Measurements from ENCODE around the gene MRPS16.
"Not testable (repeated sequence)": the region's sequence is repeated elsewhere in the genome, so short reads cannot be mapped to it uniquely, and the experiment has no call there.

The MRPS16 gene

DNA sequence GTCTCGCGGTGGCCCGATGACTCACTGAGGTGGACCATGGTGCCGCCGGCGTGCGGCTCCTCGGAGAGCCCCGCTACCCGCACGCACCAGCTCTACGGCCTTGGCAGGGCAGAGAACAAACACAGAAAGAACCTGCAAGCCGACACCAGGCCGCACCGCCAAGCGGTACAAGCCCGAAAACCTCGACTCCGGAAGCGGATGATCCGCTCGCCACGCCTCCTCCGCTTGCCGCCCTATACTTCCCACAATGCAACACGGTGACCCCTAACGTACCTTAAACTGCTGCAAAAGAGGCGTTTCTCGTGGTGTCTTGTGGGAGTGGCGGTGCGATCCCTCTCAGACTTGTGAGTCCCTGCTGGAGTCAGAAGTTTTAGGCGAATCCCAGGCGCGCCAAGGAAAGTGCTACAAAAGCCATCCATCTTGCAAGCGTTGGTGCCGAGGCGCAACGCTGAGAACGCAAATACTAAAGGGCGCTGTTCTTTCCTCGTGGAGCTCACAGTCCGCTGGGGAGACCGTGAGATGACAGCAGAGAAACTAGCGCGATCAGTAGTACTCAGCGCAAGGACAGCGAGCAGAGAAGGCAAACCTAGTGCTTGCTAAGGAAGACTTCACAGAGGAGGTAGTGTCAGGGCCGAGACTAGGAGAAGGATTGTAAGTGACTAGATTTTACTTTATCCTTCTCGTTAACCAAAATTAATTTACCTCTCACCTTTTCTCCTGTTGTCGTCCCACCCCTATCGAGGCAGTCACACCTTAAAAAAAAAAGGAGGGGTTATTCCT lies at the start of gene MRPS16:
Gene MRPS16 (minus strand): TSS at position 200 of the 780 bp plus-strand sequence. CDS start 162 bp downstream, at position 38.
- Mint-ChIP-seq H3K9me3 (no peaks in the 10 kb centered on the region), H3K27ac (peak within 1 kb of the TSS; percentile 96 to 99), H3K4me1 (peaks cover 47% of the 10 kb centered on the region), H3K4me3 (peak within 1 kb of the TSS; percentile 98), H3K27me3 (no peaks in the 10 kb centered on the region)
- DNase-seq = peak; percentile 88 to 94
- ATAC-seq = peak; percentile 92

- no peaks in the 10 kb centered on the region for H3K27me3 Mint-ChIP-seq
- H3K4me1 Mint-ChIP-seq = no peaks in the 10 kb centered on the region
- H3K9me3 Mint-ChIP-seq = no peaks in the 10 kb centered on the region
- DNase-seq (no peak), ATAC-seq (no peak)
- H3K27ac Mint-ChIP-seq = no peak overlapping the region
- H3K4me3 Mint-ChIP-seq = no peak overlapping the region
Measured at GRCh38 chr10:73296946-73297345, 44.5 kb upstream of the MRPS16 start.

DNA sequence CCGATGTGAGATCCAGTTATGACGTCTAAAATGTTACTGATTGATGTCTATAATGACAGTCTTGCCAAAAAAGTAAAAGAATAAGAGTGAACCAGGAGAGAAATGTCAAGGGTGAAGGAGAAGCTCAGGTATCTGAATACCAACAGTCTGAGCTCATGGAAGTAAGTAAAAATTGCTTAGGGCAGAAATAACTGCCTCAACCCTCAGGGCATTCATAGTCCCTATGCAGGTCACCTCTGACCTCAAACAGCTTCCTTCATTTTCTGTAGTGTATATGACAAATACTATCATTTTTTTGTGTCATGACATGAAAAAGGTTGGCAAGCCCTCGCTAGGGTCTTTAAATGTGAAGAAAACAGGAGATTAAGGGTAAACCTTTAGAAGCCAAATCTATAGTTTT lies 41.0 kb upstream of the MRPS16 start:
- H3K4me1 Mint-ChIP-seq = no peaks in the 10 kb centered on the region
- ATAC-seq (no peak), DNase-seq (no peak)
- H3K9me3 Mint-ChIP-seq = peaks cover 0 to 10% of the 10 kb centered on the region in 2 donors
- no peak overlapping the region for H3K4me3 Mint-ChIP-seq
- no peaks in the 10 kb centered on the region for H3K27me3 Mint-ChIP-seq
- no peak overlapping the region for H3K27ac Mint-ChIP-seq

- Mint-ChIP-seq H3K27ac (no peak overlapping the region), H3K4me3 (no peak overlapping the region), H3K9me3 (peaks cover 0 to 10% of the 10 kb centered on the region in 2 donors), H3K27me3 (no peaks in the 10 kb centered on the region), H3K4me1 (no peaks in the 10 kb centered on the region)
- no peak for ATAC-seq
- DNase-seq = no peak
Measured at GRCh38 chr10:73289958-73290357, 37.5 kb upstream of the MRPS16 start.

DNA sequence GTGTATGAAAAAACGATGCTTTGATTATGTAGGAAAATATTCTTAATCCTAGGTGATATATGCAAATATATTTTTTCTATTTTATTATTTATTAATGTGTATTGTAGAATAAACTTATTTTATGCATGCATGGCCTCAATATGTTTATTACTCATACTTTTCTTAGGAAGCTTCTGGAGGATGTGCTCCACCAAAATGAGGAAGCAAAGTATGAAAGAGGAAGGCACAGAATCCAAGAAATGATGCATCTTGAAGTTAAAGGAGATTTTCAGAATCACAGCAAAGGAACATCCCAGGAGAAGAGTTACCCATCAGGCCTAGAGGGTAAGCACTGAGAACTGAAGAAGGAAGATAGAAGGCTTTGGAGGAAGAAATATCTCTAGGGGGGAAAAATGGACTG lies 35.0 kb upstream of the MRPS16 start:
- no peak for DNase-seq
- H3K27ac Mint-ChIP-seq = no peak overlapping the region
- H3K4me3 Mint-ChIP-seq = no peak overlapping the region
- no peak for ATAC-seq
- H3K27me3 Mint-ChIP-seq = no peaks in the 10 kb centered on the region
- peaks cover 0 to 10% of the 10 kb centered on the region in 2 donors for H3K9me3 Mint-ChIP-seq
- no peaks in the 10 kb centered on the region for H3K4me1 Mint-ChIP-seq

- no peak for DNase-seq
- no peaks in the 10 kb centered on the region for H3K4me1 Mint-ChIP-seq
- H3K4me3 Mint-ChIP-seq = no peak overlapping the region
- no peaks in the 10 kb centered on the region for H3K27me3 Mint-ChIP-seq
- ATAC-seq = no peak
- no peaks in the 10 kb centered on the region for H3K9me3 Mint-ChIP-seq
- H3K27ac Mint-ChIP-seq = no peak overlapping the region
Measured at GRCh38 chr10:73281097-73281496, 28.7 kb upstream of the MRPS16 start.

- Mint-ChIP-seq H3K9me3 (no peaks in the 10 kb centered on the region), H3K4me3 (no peak overlapping the region), H3K27ac (no peak overlapping the region), H3K27me3 (no peaks in the 10 kb centered on the region), H3K4me1 (peaks cover 6% of the 10 kb centered on the region)
- ATAC-seq (no peak), DNase-seq (no peak)
Measured at GRCh38 chr10:73264423-73264822, 12.0 kb upstream of the MRPS16 start.

DNA sequence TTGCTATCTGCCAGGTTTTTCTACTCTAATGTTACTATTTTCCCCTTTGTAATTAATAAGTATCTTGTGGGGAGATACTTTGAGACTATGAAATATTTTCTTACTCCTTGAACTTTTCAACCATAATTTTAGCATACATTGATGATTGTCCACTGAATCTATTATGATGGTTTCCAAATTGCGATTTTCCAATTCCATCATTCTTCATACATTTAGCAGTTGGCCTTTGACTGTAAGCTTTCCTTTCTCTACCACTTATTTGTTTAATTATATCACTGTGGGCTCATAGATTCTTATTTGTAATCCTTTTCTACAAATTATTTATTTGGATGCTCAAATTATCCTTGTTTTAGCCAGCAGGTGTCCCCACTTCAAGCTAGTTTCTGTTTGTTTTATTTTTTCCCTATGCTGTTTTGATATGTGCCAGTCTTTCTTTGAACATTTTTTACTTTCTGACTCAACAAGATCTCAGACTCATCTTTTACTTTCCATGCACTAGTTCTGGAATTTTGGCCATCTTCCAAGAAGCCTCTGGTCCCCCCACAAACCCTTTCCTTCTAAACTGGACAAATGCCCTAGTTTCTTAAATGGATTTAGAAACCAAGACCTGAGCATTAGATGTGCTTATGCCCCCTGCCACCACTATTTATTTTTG lies 11.4 kb upstream of the MRPS16 start:
- DNase-seq (no peak), ATAC-seq (no peak)
- Mint-ChIP-seq H3K4me1 (peaks cover 6% of the 10 kb centered on the region), H3K9me3 (no peaks in the 10 kb centered on the region), H3K27me3 (no peaks in the 10 kb centered on the region), H3K4me3 (no peak overlapping the region), H3K27ac (no peak overlapping the region)

- ATAC-seq (no peak), DNase-seq (no peak)
- no peak overlapping the region for H3K4me3 Mint-ChIP-seq
- no peaks in the 10 kb centered on the region for H3K27me3 Mint-ChIP-seq
- no peaks in the 10 kb centered on the region for H3K9me3 Mint-ChIP-seq
- no peak overlapping the region for H3K27ac Mint-ChIP-seq
- peaks cover 6% of the 10 kb centered on the region for H3K4me1 Mint-ChIP-seq
Measured at GRCh38 chr10:73262880-73263555, 10.6 kb upstream of the MRPS16 start.

DNA sequence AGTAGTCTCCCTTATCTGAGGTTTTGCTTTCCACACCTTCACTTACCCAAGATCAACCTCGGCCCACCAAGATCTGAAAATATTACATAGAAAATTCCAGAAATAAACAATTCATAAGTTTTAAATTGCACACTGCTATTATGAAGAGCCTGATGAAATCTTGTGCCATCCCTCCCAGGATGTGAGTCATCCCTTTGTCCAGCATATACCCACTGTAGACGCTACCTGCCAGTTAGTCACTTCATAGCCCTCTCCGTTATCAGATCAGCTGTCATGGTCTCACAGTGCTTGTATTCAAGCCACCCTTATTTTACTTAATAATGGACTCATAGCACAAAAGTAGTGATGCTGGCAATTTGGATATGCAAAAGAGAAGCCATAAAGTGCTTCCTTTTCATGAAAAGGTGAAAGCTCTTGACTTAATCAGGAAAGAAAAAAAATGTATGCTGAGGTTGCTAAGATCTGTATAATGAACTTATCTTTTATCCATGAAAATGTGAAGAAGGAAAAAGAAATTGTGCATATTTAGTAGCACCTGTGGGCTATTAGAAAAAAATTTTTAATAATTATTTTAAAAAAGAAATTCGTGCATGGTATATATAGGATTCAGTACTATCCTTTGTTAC lies 9.8 kb upstream of the MRPS16 start:
- no peaks in the 10 kb centered on the region for H3K9me3 Mint-ChIP-seq
- ATAC-seq (peak; percentile 97), DNase-seq (peak in 1 of 2 donors; percentile 43)
- H3K27me3 Mint-ChIP-seq = no peaks in the 10 kb centered on the region
- H3K27ac Mint-ChIP-seq = peak overlapping the region; percentile 94 to 96
- peaks cover 6% of the 10 kb centered on the region for H3K4me1 Mint-ChIP-seq
- no peak overlapping the region for H3K4me3 Mint-ChIP-seq

GRCh38 chr10:73261362-73261995 lies 9.0 kb upstream of the MRPS16 start:
- Mint-ChIP-seq H3K4me3 (no peak overlapping the region), H3K4me1 (peaks cover 6% of the 10 kb centered on the region), H3K9me3 (no peaks in the 10 kb centered on the region), H3K27me3 (no peaks in the 10 kb centered on the region), H3K27ac (peak overlapping the region; percentile 59 to 90)
- no peak for DNase-seq
- no peak for ATAC-seq

- H3K27me3 Mint-ChIP-seq, H3K9me3 Mint-ChIP-seq, DNase-seq, H3K4me3 Mint-ChIP-seq, H3K27ac Mint-ChIP-seq, ATAC-seq: not testable (repeated sequence)
- H3K4me1 Mint-ChIP-seq = peaks cover 11% of the 10 kb centered on the region
Measured at GRCh38 chr10:73258612-73259011, 6.2 kb upstream of the MRPS16 start.

DNA sequence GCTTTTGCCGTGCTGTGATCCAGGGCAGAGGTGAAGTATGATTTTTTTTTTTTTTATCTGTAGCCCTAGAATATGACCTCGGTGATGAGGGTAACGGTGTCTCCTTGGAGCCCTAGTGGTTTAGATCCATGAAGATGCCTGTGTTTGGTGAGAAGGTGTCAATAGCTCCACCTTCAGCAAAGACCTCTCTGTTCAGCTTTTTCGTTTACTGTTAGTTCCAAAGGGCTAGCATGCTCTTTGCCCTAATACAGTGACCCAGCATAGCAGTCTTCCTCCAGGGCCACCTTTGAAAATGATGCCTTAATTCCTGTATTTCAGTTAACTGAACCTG lies 746 bp upstream of the MRPS16 start:
- Mint-ChIP-seq H3K4me3 (peak overlapping the region; percentile 98), H3K27ac (peak overlapping the region; percentile 96 to 99), H3K4me1 (peaks cover 41% of the 10 kb centered on the region), H3K9me3 (no peaks in the 10 kb centered on the region), H3K27me3 (no peaks in the 10 kb centered on the region)
- ATAC-seq (peak; percentile 14), DNase-seq (no peak)

GRCh38 chr10:73251683-73252444 lies 580 bp downstream of the MRPS16 start:
- Mint-ChIP-seq H3K9me3 (no peaks in the 10 kb centered on the region), H3K4me3 (peak overlapping the region; percentile 98), H3K27me3 (no peaks in the 10 kb centered on the region), H3K27ac (peak overlapping the region; percentile 96 to 99), H3K4me1 (peaks cover 55% of the 10 kb centered on the region)
- ATAC-seq (no peak), DNase-seq (no peak)

- Mint-ChIP-seq H3K27me3 (no peaks in the 10 kb centered on the region), H3K4me3 (peak overlapping the region; percentile 67 to 97), H3K4me1 (peaks cover 77% of the 10 kb centered on the region), H3K27ac (peak overlapping the region in 1 of 2 donors; percentile 67), H3K9me3 (no peaks in the 10 kb centered on the region)
- ATAC-seq = no peak
- no peak for DNase-seq
Measured at GRCh38 chr10:73248259-73248724, 4.2 kb downstream of the MRPS16 start.

Measured in stimulated activated naive CD8-positive, alpha-beta T cell treated with anti-CD3 and anti-CD28 coated beads, Interleukin-15, amount 100 ng/mL, for 72 hours (primary cell).